ENCODE results near the gene RUBCNL. TPM values are rescaled to one million over a fixed set of nuclear protein-coding genes. Genes with fewer than 3 reads are reported as not detected.

RUBCNL gene
- total and polyA plus RNA-seq, 2 of the 4 experiments (the other 2 are of a cell fraction): 0.03 TPM; not detected in 1

- H4K8ac ChIP-seq (ENCODE audit: low read depth in 2 of 2, low read length in 2 of 2): no peak overlapping the region
- H3K27me3 ChIP-seq (ENCODE audit: control insufficient read depth, insufficient read depth, low read length): peaks cover 1% of the 10 kb centered on the region; the same call in 1 of the 2 replicates
- H4K91ac ChIP-seq (ENCODE audit: insufficient read depth, low read depth, low read length): no peak overlapping the region
- ChIA-PET POLR2A (ENCODE audit: unreplicated experiment) (no interaction called here), CTCF (no interaction called here)
- dilution Hi-C loops (cut with HindIII; ENCODE audit: low sequenced_read_pairs, unreplicated experiment): no loop called here
- H3K36me3 ChIP-seq (ENCODE audit: control insufficient read depth, insufficient read depth, low read length): no peaks in the 10 kb centered on the region
- H2AK5ac ChIP-seq (ENCODE audit: low read depth, low read length): no peak overlapping the region
- no peaks in the 10 kb centered on the region for H3K79me1 ChIP-seq (ENCODE audit: low read depth in 1 of 2, low read length in 2 of 2)
- no peak overlapping the region for H3K14ac ChIP-seq (replicated peaks; ENCODE audit: low read depth, low read length)
- no peak overlapping the region for H3K23ac ChIP-seq (ENCODE audit: low read depth, low read length)
- peaks cover 4% of the 10 kb centered on the region; the same call in 1 of the 2 replicates for H4K20me1 ChIP-seq (ENCODE audit: insufficient read depth, low read length)
- ATAC-seq (ENCODE audit: low read depth) (no peak), DNase-seq (no peak)
- H3K9ac ChIP-seq (ENCODE audit: low read depth, low read length): no peak overlapping the region
- no peak overlapping the region for H2AK9ac ChIP-seq (replicated peaks; ENCODE audit: low read depth, low read length, poor library complexity)
- H3K56ac ChIP-seq (ENCODE audit: extremely low read depth, insufficient read depth, low read length): no peak overlapping the region; the same call in 1 of the 2 replicates
- TF ChIP-seq MAFK (IDR thresholded peaks at IDR 0.05; ENCODE audit: low read depth, low read length) (no peak), SMC3 (IDR thresholded peaks at IDR 0.05; ENCODE audit: low read depth, low read length) (no peak), RCOR1 (IDR thresholded peaks at IDR 0.05; ENCODE audit: insufficient replicate concordance, low read length) (no peak), NFE2L2 (IDR thresholded peaks at IDR 0.05; ENCODE audit: low read depth, low read length) (no peak), ELK1 (IDR thresholded peaks at IDR 0.05; ENCODE audit: borderline replicate concordance, low read depth, low read length) (no peak), RFX5 (IDR thresholded peaks at IDR 0.05; ENCODE audit: low read depth, low read length) (no peak), FOS (IDR thresholded peaks at IDR 0.05; ENCODE audit: low read depth, low read length) (no peak), RAD21 (IDR thresholded peaks at IDR 0.05; ENCODE audit: low read length) (no peak), CHD1 (IDR thresholded peaks at IDR 0.05; ENCODE audit: low read depth, low read length) (no peak), POLR2A (IDR thresholded peaks at IDR 0.05; ENCODE audit: low read depth, low read length) (no peak), CEBPB (IDR thresholded peaks at IDR 0.05; ENCODE audit: low read depth, low read length) (no peak), MAZ (IDR thresholded peaks at IDR 0.05; ENCODE audit: borderline replicate concordance, low read depth, low read length) (no peak), MXI1 (IDR thresholded peaks at IDR 0.05; ENCODE audit: borderline replicate concordance, low read depth, low read length) (no peak), BHLHE40 (IDR thresholded peaks at IDR 0.05; ENCODE audit: low read depth, low read length) (no peak)
- TF ChIP-seq, protein P1, sequence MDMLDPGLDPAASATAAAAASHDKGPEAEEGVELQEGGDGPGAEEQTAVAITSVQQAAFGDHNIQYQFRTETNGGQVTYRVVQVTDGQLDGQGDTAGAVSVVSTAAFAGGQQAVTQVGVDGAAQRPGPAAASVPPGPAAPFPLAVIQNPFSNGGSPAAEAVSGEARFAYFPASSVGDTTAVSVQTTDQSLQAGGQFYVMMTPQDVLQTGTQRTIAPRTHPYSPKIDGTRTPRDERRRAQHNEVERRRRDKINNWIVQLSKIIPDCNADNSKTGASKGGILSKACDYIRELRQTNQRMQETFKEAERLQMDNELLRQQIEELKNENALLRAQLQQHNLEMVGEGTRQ (IDR thresholded peaks at IDR 0.05; ENCODE audit: low read depth, low read length): no peak
- TF ChIP-seq, protein P2, sequence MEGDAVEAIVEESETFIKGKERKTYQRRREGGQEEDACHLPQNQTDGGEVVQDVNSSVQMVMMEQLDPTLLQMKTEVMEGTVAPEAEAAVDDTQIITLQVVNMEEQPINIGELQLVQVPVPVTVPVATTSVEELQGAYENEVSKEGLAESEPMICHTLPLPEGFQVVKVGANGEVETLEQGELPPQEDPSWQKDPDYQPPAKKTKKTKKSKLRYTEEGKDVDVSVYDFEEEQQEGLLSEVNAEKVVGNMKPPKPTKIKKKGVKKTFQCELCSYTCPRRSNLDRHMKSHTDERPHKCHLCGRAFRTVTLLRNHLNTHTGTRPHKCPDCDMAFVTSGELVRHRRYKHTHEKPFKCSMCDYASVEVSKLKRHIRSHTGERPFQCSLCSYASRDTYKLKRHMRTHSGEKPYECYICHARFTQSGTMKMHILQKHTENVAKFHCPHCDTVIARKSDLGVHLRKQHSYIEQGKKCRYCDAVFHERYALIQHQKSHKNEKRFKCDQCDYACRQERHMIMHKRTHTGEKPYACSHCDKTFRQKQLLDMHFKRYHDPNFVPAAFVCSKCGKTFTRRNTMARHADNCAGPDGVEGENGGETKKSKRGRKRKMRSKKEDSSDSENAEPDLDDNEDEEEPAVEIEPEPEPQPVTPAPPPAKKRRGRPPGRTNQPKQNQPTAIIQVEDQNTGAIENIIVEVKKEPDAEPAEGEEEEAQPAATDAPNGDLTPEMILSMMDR (conservative IDR thresholded peaks at IDR 0.05; ENCODE audit: low read depth, low read length): no peak
- H3K4me3 ChIP-seq (ENCODE audit: insufficient read depth, low read depth, low read length): no peak overlapping the region
- H3K27ac ChIP-seq (ENCODE audit: insufficient read depth, low read length): no peak overlapping the region
- intact Hi-C loops (cut with micrococcal nuclease): no loop called here
- H3K9me1 ChIP-seq (ENCODE audit: insufficient read depth, low read length): no peaks in the 10 kb centered on the region; the same call in 1 of the 2 replicates
- H3K4me2 ChIP-seq (ENCODE audit: low read depth, low read length): peak overlapping the region; percentile 46; the same call in 1 of the 2 replicates
- WGBS, 2 experiments (ENCODE audit: extremely low coverage in 2 of 2, insufficient read length in 1 of 2): 86% methylated on average over 1 of the region's 5 CpGs; no CpG with 5 or more reads in 1 of the 2 experiments
- no peaks in the 10 kb centered on the region; the same call in 1 of the 2 replicates for H3K4me1 ChIP-seq (ENCODE audit: control insufficient read depth, insufficient read depth, low read length)
- no peak overlapping the region for H2AFZ ChIP-seq (replicated peaks; ENCODE audit: low read length, poor library complexity)
- no peak overlapping the region for H2BK15ac ChIP-seq (ENCODE audit: low read depth, low read length)
- H2BK120ac ChIP-seq (ENCODE audit: low read depth, low read length): no peak overlapping the region
- no peak overlapping the region; the same call in 1 of the 2 replicates for H4K5ac ChIP-seq (ENCODE audit: low read depth, low read length)
- BruUV-seq (replicated peaks): no TSS peak
- no peak overlapping the region for H3K4ac ChIP-seq (ENCODE audit: low read depth, low read length)
- no peak overlapping the region for H2BK5ac ChIP-seq (ENCODE audit: low read depth, low read length, poor library complexity, severe bottlenecking)
- H3K18ac ChIP-seq (ENCODE audit: low read depth, low read length): no peak overlapping the region
- in situ Hi-C loops (cut with MboI; ENCODE audit: low sequenced_read_pairs): no loop called here
- peaks cover 5% of the 10 kb centered on the region; the same call in 1 of the 2 replicates for H3K9me3 ChIP-seq (ENCODE audit: control insufficient read depth, insufficient read depth, low read length)
- H2BK20ac ChIP-seq (ENCODE audit: low read depth, low read length): no peak overlapping the region
Observed at GRCh38 chr13:46355088-46355468, 32.0 kb downstream of the RUBCNL start.

Data from IMR-90 (cell line).